NCI-H146 treated with DMSO at 0.1 percent for 48 hours (cell line): ENCODE results near the gene ZBTB7C.

ENCODE experiments used
- DNase-seq: peaks from one replicate; lab custom pipeline; 2025; ENCODE audit not compliant: unreplicated experiment; lab: John Stamatoyannopoulos, UW

The ZBTB7C gene

DNA sequence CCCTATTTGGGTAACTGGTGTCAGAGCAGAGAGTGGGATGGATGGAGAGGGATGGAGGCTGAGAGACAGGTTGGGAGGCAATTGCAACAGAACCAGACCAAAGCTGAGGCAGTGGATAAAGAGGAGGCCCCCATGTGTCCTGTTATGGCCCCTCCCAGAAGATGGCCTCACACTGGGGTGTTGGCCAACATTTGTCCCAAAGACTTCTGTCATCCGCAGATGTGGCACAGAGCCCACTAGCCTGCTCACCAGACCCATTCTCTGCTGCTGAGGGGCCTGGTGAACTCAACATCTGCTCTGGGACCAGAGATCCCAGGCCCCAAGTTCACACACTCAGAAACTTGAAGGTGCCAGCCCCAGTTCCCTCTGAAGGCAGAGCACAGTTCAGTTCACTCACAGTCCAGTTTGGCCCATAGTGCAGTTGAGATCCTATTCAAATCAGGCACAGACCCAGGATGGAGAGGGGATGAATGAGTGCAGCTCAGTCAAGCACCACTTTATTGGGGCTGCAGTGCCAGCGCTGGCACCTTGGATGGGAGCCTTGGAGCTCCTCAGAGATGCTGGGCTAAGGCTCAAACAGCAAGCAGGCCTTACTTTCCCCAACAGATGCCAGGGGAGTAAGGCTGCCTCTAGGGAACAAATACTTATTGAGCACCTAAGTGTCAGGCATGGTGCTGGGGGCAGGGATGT, 189.2 kb downstream of the ZBTB7C start:
- DNase-seq, result no peak

DNA sequence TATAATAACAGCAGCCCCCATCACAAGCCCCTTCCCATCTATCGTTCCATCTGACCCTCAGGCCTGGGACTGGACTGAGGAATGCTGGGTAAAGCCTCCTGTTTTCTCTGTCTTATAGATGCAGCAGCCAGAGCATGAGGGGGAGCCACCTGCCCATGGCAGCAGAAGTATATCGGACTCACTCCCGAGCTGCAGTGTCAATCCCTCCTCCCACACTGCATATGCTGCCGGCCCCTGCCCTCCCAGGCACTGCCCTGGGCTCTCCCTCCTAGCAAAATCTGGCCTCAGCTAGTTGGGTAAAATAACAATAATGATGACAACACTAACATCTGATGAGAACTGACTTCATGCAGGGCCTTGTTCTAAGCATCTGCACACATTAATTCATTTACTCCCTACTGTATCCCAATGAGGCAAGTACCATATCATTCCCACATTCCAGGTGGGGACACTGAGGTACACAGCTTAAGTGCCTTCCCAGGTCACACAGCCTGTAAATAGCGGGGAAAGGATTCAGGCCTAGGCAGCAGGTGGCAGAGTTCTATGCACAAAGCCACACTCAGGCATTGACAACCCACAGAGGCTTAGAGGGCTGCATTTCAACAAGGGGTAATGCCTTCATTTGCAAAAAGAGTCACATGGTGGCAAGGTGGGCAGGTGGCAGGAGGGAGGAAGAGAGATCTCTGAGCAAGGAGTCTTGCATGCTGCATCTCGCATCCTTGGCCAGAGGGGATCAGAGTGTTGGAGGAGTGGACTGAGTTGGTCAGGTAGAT, 190.0 kb downstream of the ZBTB7C start:
- no peak for DNase-seq

DNA sequence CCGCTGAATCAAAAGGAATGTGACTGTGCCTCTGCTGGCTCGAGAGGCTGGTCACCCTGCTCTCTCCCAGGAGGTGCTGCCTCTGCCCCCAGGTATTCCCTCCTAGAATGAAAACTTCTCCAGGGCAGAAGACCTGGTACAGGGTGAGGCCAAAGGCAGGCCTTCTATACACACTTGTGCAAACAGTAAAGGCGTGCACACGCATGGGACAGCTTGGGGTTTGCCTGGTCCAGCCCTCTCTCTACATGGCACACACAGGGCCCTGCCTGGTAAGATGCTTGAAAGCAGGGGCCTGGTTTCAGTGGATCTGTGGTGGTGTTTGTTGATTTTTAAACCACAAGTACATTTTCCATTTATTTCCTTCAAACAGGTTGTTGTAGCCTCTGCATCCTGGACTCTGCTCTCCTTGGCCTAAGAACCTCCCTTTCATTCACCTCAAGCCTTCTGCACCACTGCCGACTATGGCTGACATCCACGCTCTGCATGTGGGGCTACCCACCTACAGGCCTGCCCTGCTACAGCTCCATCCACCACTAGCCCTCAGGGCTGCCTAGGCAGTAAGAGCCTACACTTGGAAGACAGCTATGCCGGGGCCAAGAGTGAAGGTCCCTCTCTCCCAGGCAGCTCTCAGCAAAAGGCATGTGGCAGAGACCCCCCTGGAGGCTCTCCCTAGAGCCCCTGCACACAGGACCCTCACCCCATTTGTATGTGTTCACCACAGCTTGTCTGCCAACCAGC, 190.7 kb downstream of the ZBTB7C start:
- no peak for DNase-seq

DNA sequence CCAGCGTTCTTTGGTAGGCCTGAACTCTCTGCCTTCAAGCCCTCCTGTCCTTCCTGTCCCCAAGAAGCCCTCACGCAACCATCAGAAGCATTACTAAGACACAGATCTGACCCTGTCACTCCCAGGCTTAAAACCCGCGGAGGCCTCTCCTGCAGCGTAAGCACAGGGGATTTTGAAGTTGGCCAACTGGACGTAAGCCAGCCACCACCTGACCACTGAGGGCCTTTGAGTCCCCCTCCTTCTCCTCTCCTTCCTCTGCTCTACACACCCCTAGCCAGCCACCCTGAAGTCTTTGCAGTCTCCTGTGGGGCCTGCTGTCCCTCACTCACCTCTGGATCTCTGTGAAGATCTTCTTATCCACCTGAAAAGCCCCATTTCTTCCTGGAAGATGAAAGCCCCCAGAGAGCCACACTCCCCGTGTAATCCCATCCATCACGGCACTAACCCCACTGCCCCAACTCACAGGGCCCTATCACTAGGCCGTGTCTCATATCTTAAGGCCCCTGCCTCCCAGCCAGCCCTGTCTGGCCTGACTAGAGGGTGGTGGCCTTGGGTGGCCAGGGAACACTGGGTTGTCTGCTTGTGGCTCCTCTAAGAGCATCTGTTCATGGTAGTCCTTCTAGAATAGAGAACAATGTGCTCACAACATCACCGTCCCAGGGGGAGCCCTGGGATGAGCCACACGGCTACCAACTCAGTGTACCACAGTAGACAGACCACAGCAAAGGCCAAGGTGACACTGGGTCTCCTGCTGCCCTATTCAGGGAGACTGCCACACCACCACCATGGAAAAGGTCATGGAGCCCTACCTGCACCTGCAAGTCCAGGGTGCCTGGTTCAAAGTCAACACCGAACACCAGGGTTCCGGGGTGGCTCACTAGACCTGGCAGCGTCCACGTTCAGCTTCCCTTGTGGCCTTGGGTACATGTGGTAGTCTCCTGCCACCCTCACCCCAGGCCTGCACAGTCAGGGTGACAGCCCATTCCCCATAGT, 191.6 kb downstream of the ZBTB7C start:
- DNase-seq, result no peak

DNA sequence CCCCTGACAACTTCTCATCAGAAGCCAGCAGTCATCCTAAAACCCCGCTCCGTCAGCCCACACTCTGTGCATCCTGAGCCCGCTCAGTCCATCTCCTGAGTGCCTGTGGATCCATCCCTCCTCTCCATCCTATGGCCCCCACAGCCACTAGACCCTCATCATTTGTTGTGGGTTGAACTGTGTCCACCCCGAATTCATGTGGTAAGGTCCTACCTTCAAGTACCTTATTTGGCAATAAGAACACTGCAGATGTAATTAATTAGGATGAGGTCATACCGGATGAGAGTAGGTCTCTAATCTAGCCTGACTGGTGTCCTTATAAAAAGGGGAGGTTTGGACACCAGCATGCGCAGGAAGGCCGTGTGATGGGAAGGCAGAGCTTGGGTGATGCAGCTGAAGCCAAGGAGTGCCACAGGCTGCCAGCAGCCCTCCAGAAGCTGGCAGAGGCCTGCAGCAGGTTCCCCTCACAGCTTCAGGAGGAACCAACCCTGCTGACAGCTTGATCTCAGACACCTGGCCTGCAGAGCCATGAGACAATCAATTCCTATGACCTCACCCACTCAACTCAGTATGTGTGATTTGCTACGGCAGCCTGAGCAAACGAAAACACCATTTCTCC, 192.4 kb downstream of the ZBTB7C start:
- peak; percentile 93 for DNase-seq

DNA sequence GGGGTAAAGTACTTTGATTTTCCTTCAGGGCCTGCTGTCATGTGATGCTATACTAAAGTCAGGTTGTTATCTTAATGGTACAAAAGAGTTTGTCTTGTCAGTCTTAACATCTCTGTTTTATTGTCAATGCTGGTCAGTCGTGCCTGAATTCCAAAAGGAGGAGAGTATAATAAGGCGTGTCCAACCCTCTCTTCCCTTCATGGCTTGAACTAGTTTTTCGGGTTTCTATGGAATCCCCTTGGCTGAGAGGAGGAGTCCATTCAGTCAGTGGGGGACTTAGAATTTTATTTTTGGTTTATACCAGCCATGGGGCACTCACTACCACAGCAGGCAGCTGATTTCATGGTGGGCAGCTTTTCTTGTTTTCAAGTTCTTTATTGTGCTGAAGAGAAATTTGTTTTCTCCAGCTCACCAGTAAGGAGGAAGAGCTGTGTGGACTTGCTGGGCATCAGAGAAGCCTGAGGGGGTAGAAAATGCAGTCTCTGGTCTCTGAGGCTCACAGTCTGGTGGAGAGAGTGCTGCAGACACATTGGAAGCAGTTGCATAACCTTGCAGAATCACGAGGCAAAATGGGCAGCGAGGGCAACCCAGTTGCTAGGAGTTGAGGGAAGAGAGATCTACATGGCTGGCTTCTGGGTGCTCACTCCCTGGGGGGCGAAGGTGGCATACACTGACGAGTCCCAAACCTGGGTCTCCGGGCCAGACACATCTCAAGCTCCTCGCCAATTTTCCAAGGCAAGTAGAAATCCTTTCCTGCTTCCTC, 193.1 kb downstream of the ZBTB7C start:
- no peak for DNase-seq

DNA sequence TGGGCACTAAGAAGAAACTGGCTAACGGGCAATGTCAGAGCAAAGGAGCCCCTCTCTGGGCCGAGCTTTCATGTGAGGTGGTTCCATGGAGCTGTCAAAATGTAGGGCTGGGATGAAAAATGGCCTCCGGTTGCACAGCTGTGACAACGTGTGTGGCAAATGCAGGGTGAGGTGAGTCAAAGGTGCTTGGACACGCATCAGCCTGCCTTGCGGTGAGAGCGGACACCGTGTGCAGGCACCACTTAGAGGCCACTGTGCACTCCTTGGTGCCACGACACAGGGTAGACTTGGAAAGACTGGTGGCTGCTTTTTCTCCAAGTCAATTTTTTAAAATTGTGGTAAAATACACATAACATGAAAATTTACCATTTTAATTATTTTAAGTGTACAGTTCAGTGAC, 195.4 kb downstream of the ZBTB7C start:
- no peak for DNase-seq

DNA sequence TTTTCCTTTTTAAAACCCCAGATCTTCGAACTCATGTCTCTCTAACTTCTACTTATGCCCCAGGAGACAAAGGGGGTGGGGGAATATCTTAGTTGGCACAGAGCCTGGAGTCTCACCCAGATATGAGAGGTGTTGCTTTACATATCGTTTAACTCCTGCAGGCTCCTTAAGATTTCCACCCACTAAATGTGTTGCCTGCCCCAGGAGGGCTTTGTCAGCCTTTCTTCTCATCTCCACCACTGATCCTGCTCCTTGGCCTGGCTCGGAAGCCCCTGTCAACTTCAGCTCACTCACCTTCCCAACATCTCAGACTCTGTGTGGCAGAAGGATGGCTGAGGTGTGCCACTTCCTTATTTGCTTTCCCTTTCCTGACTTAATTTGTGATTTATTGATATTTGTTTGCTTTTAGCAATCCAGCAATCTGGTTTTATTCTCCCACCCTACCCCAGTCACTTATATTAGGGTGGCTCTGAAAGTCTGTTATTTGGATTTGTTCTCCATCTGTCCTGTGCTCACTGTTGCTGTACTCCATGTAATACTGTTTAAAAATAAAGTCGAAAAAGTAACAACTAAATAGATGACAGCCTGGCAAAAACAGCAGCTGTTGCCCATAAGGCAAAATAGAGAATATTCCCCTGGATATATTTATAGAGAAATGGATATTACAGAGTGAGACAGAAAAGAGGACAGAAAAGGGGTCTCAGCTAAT, 200.6 kb downstream of the ZBTB7C start:
- DNase-seq, result no peak

DNA sequence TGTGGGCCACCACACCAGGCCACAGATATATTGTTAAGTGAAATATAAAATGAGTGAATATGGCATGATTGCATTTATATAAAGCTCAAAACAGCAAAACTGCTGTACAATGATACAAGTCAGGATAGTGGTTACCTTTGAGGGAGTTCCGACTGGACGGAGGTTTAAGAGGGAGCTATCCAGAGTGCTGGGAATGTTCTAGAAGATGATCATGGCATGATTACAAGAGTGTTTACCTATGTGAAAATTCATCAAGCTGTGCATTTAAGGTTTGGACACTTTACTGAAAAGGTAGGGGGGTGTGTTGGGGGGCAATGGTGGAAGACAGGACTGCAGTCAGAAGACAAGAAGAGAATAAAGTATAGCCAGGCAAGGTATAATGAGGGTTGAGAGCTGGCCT, 201.4 kb downstream of the ZBTB7C start:
- no peak for DNase-seq

DNA sequence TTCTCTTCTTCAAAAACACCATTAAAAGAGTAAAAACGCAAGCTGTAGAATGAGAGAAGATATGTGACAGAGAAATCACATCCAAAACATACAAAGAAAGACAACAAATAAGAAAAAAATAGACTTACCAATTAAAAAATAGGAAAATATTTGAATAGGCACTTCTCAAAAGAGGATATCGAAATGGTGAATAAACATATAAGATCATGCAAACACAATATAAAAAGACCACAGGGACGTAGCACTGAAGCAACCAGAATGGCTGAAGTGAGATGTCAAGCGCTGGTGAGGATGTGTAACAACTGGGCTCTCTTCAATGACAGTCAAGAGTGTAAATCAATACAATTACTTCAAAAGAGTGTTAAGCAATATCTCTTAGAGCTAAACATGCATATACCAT, 202.3 kb downstream of the ZBTB7C start:
- DNase-seq, result no peak

DNA sequence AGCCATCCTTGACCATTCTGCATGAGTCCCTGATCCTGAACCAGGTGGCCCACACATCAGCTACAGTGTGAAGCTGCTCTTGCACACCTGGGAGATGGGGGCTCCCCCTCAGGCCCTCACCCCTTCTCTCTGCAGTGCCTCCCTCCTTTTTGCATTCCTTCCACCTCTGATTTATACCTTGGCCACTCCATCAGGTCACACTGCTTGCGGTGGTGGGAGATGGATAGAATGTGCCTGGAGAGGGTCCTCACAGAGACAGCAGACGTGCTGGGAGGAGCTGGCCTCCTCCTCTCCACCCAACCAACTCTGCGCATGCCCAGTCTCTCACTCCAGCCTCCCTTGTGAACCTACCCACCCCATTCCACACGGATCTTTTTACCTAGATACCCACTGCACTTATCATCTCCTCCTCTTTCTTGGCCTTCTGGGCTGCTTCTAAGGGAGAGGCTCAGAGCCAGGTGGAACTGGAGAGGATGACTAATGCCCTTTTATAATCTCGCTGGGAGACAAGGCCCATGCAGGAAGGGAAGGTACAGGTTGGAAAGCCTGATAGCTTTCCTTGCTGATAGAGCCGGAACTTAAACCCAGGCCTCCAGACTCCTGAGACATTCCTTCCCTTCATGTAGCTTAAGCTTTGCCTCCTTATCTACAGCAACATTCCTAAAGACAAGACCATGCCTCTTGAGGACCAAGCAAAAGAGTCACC, 205.1 kb downstream of the ZBTB7C start:
- DNase-seq, result no peak

DNA sequence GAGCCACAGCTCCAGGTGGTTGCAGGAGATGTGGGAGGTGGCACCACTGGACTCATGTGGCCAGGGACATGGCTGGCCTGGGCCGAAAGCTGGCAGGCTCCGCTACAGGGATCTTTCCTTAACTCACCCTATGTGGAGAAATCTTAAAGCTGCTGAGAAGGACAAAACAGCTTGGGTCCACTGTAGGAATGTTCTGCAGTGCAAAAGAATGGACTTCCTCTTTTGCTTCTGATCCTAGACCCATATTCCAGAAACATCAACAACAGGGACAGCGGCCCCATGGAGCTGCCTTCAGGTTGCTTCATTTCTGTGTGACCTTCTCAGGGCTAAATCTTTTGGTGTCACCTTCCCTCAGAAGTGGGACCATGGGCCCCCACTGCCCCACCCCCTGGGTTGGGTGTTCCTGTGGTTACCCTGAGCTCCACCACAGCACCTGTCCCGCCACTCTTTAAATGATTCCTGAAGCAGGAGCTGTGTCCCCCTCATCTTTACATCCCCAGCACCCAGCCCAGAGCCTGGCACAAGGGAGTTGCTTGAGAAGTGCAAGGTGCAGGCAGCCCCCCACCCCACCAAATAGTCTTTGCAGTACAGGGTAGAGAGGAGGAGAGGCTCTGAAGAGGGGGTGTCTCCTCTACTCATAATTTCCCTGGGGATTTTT, 205.8 kb downstream of the ZBTB7C start:
- DNase-seq, result no peak

DNA sequence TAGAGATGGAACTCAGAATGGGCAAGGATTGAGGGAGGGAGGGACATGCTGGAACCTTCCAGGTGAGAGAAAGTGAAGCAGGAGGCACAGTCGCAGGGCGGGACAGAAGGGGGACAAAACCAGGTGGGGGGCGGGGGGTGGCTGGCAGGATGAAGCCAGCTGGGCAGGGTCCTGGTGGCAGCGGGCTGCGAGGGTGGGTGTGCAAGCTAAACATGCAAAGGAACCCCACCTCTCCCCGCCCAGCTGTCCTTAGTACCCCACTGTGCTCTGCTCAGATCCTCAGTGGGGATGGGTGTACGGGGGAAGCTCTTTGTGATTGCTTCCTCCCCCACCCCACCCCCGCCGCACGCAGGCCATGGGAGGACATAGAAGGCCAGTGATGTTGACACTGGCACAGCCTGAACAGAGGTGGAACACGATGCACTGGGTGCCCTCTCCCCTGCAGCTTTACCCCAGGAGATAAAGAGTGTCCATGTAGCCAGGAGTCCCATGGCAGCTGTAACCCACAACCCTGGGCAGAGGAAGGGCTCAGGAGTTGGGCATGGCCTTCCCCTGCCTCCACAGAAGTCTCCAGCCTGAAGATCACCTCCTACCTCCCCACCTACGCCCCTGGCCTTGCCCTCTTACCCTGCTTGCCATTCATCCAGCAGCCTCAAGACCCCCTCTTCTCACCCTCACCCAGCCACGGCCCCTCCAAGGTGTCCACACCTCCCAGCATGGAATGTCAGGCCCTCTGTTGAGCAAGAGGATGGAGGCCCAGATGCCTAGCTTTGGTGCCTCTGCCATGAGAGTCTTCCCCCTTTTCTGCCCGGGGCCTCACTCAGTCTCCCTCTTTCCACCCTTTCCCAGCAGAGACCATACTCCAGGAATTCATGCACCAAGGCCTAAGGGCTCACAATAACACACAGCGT, 206.6 kb downstream of the ZBTB7C start:
- DNase-seq, result no peak

DNA sequence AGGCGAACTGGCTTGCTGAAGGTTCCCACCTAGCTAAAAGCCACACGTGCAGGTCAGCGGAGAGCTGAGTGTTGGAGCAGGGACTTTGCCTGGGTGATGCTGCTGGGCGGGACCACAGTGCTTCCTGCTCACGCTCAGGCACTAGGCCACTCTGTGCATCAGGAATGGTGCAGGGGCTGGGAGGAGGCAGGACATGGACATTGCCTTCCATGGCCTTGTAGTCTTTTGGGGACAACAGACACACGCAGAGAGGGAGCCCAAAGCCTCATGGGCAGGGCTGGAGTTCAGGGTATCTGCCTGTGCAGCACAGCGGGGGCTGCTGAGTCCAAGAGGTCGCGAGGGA, 207.2 kb downstream of the ZBTB7C start:
- no peak for DNase-seq

DNA sequence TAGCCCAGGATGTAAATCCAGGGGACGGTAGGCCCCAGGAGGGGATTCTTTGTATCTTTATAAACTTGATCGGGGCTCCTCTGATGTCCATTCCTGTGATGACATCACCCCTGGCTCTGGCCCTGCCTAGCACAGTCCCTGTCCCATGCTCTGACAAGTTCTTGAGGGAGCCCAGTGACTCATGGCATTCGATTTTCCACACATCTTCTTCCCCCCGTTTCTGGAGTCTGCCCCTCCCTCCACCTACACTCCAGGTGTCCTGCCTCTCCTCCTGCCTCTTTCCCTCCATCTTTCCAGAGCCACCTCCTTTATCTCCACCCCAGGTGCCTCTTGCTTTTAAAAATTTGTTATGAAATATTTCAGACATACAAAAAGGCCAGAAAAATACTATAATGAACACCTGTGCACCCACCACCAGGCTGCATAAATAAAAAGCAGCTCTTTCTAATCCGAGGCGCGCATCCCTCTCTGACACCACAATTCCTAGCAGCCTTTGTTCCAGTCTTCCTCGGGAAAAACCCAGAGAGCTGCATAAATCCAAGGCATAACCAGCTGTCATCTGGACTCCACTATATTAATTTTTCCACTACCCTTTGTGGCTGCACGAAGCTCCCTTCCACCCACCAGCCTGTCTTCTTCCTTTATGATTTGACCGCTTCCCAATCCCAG, 207.7 kb downstream of the ZBTB7C start:
- no peak for DNase-seq

DNA sequence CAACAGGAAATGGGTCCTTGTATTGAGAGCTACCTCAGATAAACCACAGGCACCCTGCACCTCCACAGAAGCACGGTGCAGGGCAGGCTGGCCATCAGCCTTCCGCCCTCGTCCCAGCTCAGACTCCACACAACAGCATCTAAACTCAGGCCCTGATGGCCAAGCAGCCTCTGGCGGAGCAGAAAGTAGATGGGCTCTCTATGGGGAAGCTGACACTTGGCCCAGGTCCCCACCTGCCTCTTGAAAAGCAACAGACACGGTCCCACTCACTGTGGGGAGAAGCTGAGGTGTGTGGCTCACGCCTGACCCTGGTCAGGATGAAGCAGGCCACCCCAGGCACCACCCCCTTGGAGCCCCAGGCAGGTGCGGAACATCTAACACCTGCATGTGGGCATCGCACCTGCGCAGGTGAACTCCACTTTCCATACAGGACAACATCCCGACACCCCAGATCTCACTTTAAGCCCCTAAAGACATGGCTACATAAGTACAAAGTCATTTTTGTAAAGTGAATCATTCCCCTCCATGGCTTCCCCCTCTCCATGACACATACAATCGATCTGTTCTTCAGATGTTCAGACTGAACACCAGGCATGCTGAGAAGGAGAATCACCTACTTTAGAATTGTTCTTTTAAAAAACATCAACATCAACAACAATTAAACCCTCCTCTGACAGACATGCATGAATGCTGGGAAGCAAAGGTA, 208.4 kb downstream of the ZBTB7C start:
- DNase-seq, result no peak
